Ishikawa (cell line): ENCODE data around the gene SUFU.

Experiments used
- CEBPB ChIP-seq: IDR thresholded peaks from 2 replicates; pipeline ENCODE4 v1.6.1; 2012
- CREB1 ChIP-seq: IDR thresholded peaks from 2 replicates; pipeline ENCODE4 v1.6.1; 2012; ENCODE audit warnings: low read depth
- EGR1 ChIP-seq: IDR thresholded peaks from 2 replicates; pipeline ENCODE4 v1.6.1; 2012
- EP300 ChIP-seq: IDR thresholded peaks from 2 replicates; pipeline ENCODE4 v1.6.1; 2012; ENCODE audit warnings: borderline replicate concordance
- FOXM1 ChIP-seq: IDR thresholded peaks from 2 replicates; pipeline ENCODE4 v1.6.1; 2012; ENCODE audit warnings: low read depth, borderline replicate concordance
- NFIC ChIP-seq: IDR thresholded peaks from 2 replicates; pipeline ENCODE4 v1.6.1; 2012
- RAD21 ChIP-seq: IDR thresholded peaks from 2 replicates; pipeline ENCODE4 v1.6.1; 2012; ENCODE audit warnings: low read depth
- TAF1 ChIP-seq: IDR thresholded peaks from 2 replicates; pipeline ENCODE4 v1.6.1; 2012; ENCODE audit warnings: low read depth, mild to moderate bottlenecking
- TCF12 ChIP-seq: IDR thresholded peaks from 2 replicates; pipeline ENCODE4 v1.6.1; 2012; ENCODE audit warnings: low read depth
- TEAD4 ChIP-seq: IDR thresholded peaks from 2 replicates; pipeline ENCODE4 v1.6.1; 2012
- YY1 ChIP-seq: IDR thresholded peaks from 2 replicates; pipeline ENCODE4 v1.6.1; 2012; ENCODE audit warnings: low read depth
- ZBTB7A ChIP-seq: IDR thresholded peaks from 2 replicates; pipeline ENCODE4 v1.6.1; 2012; ENCODE audit warnings: low read depth
- TF ChIP-seq, protein P1 (sequence below): IDR thresholded peaks from 2 replicates; pipeline ENCODE4 v1.6.1; 2012; ENCODE audit warnings: low read depth, mild to moderate bottlenecking
- TF ChIP-seq, protein P2 (sequence below): IDR thresholded peaks from 2 replicates; pipeline ENCODE4 v1.6.1; 2012
- TF ChIP-seq, protein P3 (sequence below): IDR thresholded peaks from 2 replicates; pipeline ENCODE4 v1.6.1; 2012

SUFU gene

DNA sequence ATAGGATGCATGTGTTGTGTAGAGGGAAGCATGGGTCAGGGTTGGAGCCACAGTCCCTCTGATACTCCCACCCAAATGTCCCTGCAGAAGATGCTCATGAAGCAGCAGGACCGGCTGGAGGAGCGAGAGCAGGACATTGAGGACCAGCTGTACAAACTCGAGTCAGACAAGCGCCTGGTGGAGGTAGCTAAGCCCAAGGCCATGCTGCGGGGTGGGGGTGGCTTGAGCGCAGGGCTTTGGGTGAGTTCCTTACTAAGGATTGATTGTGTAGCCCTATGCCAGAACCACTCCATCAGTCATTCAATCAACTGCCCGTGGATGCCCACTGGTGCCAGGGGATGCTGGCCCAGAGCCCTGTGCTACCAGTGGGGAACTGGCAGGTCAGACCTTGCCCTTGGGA is 150.8 kb downstream of the SUFU start:
- TF ChIP-seq ZBTB7A (no peak), FOXM1 (no peak)
- TF ChIP-seq, protein P1, sequence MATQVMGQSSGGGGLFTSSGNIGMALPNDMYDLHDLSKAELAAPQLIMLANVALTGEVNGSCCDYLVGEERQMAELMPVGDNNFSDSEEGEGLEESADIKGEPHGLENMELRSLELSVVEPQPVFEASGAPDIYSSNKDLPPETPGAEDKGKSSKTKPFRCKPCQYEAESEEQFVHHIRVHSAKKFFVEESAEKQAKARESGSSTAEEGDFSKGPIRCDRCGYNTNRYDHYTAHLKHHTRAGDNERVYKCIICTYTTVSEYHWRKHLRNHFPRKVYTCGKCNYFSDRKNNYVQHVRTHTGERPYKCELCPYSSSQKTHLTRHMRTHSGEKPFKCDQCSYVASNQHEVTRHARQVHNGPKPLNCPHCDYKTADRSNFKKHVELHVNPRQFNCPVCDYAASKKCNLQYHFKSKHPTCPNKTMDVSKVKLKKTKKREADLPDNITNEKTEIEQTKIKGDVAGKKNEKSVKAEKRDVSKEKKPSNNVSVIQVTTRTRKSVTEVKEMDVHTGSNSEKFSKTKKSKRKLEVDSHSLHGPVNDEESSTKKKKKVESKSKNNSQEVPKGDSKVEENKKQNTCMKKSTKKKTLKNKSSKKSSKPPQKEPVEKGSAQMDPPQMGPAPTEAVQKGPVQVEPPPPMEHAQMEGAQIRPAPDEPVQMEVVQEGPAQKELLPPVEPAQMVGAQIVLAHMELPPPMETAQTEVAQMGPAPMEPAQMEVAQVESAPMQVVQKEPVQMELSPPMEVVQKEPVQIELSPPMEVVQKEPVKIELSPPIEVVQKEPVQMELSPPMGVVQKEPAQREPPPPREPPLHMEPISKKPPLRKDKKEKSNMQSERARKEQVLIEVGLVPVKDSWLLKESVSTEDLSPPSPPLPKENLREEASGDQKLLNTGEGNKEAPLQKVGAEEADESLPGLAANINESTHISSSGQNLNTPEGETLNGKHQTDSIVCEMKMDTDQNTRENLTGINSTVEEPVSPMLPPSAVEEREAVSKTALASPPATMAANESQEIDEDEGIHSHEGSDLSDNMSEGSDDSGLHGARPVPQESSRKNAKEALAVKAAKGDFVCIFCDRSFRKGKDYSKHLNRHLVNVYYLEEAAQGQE: no peak

DNA sequence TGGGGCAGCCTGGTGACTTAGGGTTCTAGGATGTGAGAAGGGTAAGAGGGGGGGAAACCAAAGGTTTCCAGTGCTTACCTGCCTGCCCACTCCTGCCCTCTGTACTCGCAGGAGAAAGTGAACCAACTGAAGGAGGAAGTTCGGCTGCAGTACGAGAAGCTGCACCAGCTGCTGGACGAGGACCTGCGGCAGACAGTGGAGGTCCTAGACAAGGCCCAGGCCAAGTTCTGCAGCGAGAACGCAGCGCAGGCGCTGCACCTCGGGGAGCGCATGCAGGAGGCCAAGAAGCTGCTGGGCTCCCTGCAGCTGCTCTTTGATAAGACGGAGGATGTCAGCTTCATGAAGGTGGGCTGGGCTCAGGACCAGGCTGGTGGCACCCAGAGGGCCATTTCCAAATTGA is 151.2 kb downstream of the SUFU start:
- TF ChIP-seq RAD21: no peak
- TF ChIP-seq EP300: no peak
- no peak for TF ChIP-seq EGR1

DNA sequence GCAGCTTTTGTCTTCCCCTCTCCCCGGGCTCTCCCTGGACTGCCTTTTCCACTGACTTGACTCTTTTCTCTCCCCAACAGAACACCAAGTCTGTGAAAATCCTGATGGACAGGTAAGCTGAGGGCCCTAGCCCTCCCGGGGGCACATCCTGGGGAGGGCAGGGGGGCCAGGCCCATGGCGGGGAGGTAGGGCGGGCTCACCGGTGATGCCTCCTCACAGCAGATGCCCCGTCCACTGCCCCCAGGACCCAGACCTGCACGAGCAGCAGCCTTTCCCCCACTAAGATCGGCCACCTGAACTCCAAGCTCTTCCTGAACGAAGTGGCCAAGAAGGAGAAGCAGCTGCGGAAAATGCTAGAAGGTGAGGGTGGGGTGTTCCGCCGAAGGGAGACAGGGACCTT is 152.3 kb downstream of the SUFU start:
- TF ChIP-seq ZBTB7A (no peak), EP300 (no peak), YY1 (no peak), CEBPB (no peak), EGR1 (no peak), CREB1 (no peak), RAD21 (no peak), TEAD4 (no peak), NFIC (no peak), TAF1 (no peak), FOXM1 (no peak), TCF12 (no peak)
- TF ChIP-seq, protein P2, sequence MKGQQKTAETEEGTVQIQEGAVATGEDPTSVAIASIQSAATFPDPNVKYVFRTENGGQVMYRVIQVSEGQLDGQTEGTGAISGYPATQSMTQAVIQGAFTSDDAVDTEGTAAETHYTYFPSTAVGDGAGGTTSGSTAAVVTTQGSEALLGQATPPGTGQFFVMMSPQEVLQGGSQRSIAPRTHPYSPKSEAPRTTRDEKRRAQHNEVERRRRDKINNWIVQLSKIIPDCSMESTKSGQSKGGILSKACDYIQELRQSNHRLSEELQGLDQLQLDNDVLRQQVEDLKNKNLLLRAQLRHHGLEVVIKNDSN: no peak
- TF ChIP-seq, protein P3, sequence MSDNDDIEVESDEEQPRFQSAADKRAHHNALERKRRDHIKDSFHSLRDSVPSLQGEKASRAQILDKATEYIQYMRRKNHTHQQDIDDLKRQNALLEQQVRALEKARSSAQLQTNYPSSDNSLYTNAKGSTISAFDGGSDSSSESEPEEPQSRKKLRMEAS: no peak

DNA sequence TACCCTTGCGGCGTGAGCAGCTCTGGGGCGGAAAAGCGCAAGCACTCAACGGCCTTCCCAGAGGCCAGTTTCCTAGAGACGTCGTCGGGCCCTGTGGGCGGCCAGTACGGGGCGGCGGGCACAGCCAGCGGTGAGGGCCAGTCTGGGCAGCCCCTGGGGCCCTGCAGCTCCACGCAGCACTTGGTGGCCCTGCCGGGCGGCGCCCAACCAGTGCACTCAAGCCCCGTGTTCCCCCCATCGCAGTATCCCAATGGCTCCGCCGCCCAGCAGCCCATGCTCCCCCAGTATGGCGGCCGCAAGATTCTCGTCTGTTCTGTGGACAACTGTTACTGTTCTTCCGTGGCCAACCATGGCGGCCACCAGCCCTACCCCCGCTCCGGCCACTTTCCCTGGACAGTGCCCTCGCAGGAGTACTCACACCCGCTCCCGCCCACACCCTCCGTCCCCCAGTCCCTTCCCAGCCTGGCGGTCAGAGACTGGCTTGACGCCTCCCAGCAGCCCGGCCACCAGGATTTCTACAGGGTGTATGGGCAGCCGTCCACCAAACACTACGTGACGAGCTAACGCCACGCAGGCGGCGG is 153.1 kb downstream of the SUFU start:
- TF ChIP-seq ZBTB7A (no peak), TCF12 (no peak), EP300 (no peak), TEAD4 (no peak), YY1 (no peak), FOXM1 (no peak), NFIC (no peak), CREB1 (no peak), TAF1 (no peak), CEBPB (no peak), RAD21 (no peak), EGR1 (no peak)
- TF ChIP-seq, protein P1: no peak
- TF ChIP-seq, protein P2: no peak
- TF ChIP-seq, protein P3: no peak

DNA sequence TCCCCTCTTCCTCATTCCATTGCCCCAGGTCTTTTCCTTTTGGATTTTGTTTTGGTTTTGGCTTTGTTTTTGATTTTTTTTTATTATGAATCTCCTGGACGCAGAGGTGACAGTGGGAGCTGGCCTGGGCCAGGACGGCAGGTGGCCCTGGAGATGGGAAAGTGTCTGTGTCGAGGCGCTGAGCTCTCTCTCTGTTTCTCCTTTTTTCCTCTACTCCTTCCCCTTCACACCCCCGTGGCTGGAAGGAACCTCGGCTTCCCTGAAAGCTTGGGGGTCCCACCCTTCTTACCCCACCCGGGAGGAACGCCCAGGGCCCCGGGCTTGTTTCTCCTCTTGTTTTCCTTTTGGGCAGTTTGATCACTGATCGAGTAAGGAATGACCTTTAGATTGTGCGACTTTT is 153.7 kb downstream of the SUFU start:
- TF ChIP-seq TAF1 (no peak), TCF12 (no peak), EGR1 (no peak), CREB1 (no peak), RAD21 (no peak), NFIC (no peak), CEBPB (no peak), ZBTB7A (no peak), FOXM1 (no peak), TEAD4 (no peak), EP300 (no peak), YY1 (no peak)
- TF ChIP-seq, protein P1: no peak
- TF ChIP-seq, protein P3: no peak
- TF ChIP-seq, protein P2: no peak
